ENCODE data around the gene ZCCHC7.

Gene ZCCHC7

DNA sequence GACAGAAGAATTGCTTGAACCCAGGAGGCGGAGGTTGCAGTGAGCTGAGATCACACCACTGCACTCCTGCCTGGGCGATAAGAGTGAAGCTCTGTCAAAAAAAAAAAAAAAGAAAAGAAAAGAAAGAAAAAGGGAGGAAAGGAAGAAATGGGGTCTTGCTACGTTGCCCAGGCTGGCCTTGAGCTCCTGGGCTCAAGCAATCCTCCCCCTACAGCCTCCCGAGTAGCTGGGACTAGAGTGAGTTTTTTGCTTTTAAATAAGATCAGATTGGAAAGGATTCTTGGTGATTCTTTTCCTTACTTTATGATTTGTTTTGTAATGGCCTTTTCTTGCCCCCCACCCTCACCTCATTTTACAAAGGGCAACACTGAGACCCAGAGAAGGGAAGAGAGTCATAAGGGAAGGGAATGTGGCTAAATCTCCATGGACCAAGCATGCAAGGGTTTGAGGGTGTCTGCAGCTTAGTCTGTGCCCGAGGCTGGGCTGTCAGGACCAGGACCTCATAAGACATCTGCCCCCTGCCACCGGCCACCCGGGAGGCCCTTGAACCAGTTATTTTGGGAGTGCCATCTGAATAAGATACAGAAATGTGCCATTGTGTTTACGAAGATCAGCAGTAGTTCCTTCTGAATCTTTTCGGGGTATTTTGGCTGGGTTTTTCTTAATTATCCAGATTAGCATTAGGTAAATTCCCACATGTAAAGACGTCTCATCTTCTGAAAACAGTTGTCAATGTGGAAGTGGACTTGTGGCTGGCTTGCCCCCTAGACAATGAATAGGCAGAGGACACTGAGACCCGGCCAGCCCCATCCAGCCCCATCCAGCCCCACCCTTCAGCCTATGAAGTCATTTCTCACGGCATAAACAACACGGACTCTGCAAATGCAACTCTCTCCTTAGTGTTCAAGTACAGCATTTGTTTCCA lies 257.6 kb downstream of the ZCCHC7 start:
- no peak for TF ChIP-seq CTCF (IDR thresholded peaks at IDR 0.05; ENCODE audit: insufficient read depth, low read length, missing control alignments)
- ChIA-PET POLR2A (no interaction called here), CTCF (no interaction called here)
- DNase-seq (ENCODE audit: low read depth, low spot score) = no peak
- H3K4me3 ChIP-seq (ENCODE audit: low read depth, low read length) = no peak overlapping the region

DNA sequence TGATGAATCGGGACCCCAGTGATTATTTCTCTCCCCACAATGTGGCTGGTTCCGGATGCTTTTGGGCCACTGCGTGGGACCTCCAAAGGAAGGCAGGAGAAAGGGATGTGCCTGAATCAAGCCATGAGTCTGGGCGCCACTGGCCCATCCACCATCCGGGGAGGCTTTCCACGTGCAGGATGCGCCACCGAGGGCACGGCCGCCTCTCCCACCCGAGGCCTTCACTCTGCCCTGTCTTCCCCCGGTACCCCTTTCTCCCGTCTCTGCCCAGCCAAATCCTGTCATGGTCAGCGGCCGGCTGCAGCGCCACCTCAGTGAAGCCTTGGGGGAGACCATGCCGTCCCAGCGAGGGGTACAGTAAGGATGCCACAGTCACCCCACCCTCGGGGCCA lies 258.2 kb downstream of the ZCCHC7 start:
- POLR2A ChIA-PET = no interaction called here
- TF ChIP-seq CTCF (IDR thresholded peaks at IDR 0.05; ENCODE audit: insufficient read depth, low read length, missing control alignments) = no peak
- DNase-seq (ENCODE audit: low read depth, low spot score) = no peak
- CTCF ChIA-PET = no interaction called here
- no peak overlapping the region for H3K4me3 ChIP-seq (ENCODE audit: low read depth, low read length)

GRCh38 chr9:37379835-37380234 lies 259.5 kb downstream of the ZCCHC7 start:
- POLR2A ChIA-PET = no interaction called here
- CTCF ChIA-PET = interaction anchor here (0.9 kb wide), 1 partner anchor 14 kb away, joined by 3 read pairs; no protein-coding TSS in a partner anchor
- no peak overlapping the region for H3K4me3 ChIP-seq (ENCODE audit: low read depth, low read length)
- no peak for TF ChIP-seq CTCF (IDR thresholded peaks at IDR 0.05; ENCODE audit: insufficient read depth, low read length, missing control alignments)
- no peak for DNase-seq (ENCODE audit: low read depth, low spot score)

DNA sequence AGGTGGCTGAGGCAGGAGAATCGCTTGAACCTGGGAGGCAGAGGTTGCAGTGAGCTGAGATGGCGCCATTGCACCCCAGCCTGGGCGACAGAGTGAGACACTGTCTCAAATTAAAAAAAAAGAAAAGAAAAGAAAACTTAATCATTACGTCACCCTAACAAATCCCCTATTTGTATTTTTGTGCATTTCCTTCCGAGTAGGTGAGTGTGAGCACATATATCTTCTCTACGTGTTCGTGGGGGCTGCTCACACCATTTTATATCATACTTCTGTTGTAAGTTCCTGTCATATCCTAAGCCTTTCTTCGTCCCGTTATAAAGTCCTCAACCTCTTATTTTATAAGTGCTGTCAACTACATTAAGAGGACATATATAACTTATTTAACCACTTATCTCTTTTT lies 260.2 kb downstream of the ZCCHC7 start:
- no peak for DNase-seq (ENCODE audit: low read depth, low spot score)
- CTCF ChIA-PET = interaction anchor here (0.8 to 1.4 kb wide), 4 partner anchors 9 to 34 kb away, joined by 3 to 5 read pairs (median 4); no protein-coding TSS in a partner anchor
- H3K4me3 ChIP-seq (ENCODE audit: low read depth, low read length) = no peak overlapping the region
- POLR2A ChIA-PET = no interaction called here
- no peak for TF ChIP-seq CTCF (IDR thresholded peaks at IDR 0.05; ENCODE audit: insufficient read depth, low read length, missing control alignments)

- POLR2A ChIA-PET = no interaction called here
- CTCF ChIA-PET = interaction anchor here (0.8 to 1.4 kb wide), 4 partner anchors 10 to 34 kb away, joined by 3 to 5 read pairs (median 4); no protein-coding TSS in a partner anchor
Observed at GRCh38 chr9:37381094-37381741, 260.8 kb downstream of the ZCCHC7 start.

More at GRCh38 chr9:37381094-37381741, 260.8 kb downstream of the ZCCHC7 start:
- DNase-seq (ENCODE audit: low read depth, low spot score) = no peak
- no peak for TF ChIP-seq CTCF (IDR thresholded peaks at IDR 0.05; ENCODE audit: insufficient read depth, low read length, missing control alignments)
- no peak overlapping the region for H3K4me3 ChIP-seq (ENCODE audit: low read depth, low read length)

All from AG04449 (cell line).